Right lung (tissue), 5 donors: Measurements from ENCODE around the gene PCDHGA6. TPM values are rescaled to one million over a fixed set of nuclear protein-coding genes. Genes with fewer than 3 reads are reported as not detected.

ENCODE experiments used
- DNase-seq, 2 donors: peaks; one replicate each; pipeline ENCODE4 v3.0.0-alpha.2; 2013
- polyA plus RNA-seq, 5 donors: library from polyadenylated mRNA; unstranded; fragments of 120-200 nt; gene quantifications; one replicate each; pipeline versions ENCODE4 v1.2.1 to v1.2.3, GENCODE V29; 2013; ENCODE audit warnings: inconsistent platforms in 1 of 5, low replicate concordance in 1 of 5; ENCODE audit not compliant: insufficient read length in 5 of 5, insufficient read depth in 1 of 5

The PCDHGA6 gene
- polyA plus RNA-seq, 5 donors: 4.2 to 6.1 (median 4.6) TPM

- DNase-seq: peak; percentile 42 to 61
These were observed 43.9 kb downstream of the PCDHGA6 start, which contains the start of gene PCDHGB7 for GRCh38 chr5:141417494-141418172. TSS of gene PCDHGB7 (plus strand) at chr5:141417677. CDS start at chr5:141417860, 183 bp downstream.

GRCh38 chr5:141419074-141419880 lies 45.6 kb downstream of the PCDHGA6 start:
- DNase-seq: no peak

- DNase-seq: no peak
These were observed 47.3 kb downstream of the PCDHGA6 start, which contains the start of gene PCDHGA11 for GRCh38 chr5:141420855-141421488. TSS of gene PCDHGA11 (plus strand) at chr5:141421051. CDS start at chr5:141421228, 177 bp downstream.

GRCh38 chr5:141421489-141421855 lies 47.8 kb downstream of the PCDHGA6 start:
- no peak for DNase-seq

- DNase-seq: no peak
These were observed 49.1 kb downstream of the PCDHGA6 start for GRCh38 chr5:141422742-141423291.

- DNase-seq: no peak
These were observed 54.2 kb downstream of the PCDHGA6 start for GRCh38 chr5:141427783-141428426.

Other genes starting within 250 kb of the PCDHGA6 start
- gene PCDHB5, start 238.7 kb upstream of the PCDHGA6 start, polyA plus RNA-seq: 10 to 100 TPM in 3 of 5 donors, 1 to 10 TPM in 2; 9.1 to 15.4 (median 10.6) TPM
- gene PCDHB6, start 223.8 kb upstream of the PCDHGA6 start, polyA plus RNA-seq: 1 to 10 TPM; 2.5 to 3.7 (median 3.0) TPM
- gene PCDHB7, start 201.2 kb upstream of the PCDHGA6 start, polyA plus RNA-seq: 1 to 10 TPM; 3.9 to 6.0 (median 4.7) TPM
- 1 to 10 TPM; 1.1 to 2.5 (median 2.2) TPM for gene PCDHB8, start 196.1 kb upstream of the PCDHGA6 start, polyA plus RNA-seq
- gene PCDHB16, start 191.5 kb upstream of the PCDHGA6 start, polyA plus RNA-seq: 1 to 10 TPM; 4.7 to 6.6 (median 4.9) TPM
- gene PCDHB9, start 186.7 kb upstream of the PCDHGA6 start, polyA plus RNA-seq: 1 to 10 TPM; 3.1 to 5.6 (median 4.0) TPM
- gene PCDHB10, start 181.5 kb upstream of the PCDHGA6 start, polyA plus RNA-seq: 1 to 10 TPM; 5.0 to 7.5 (median 6.9) TPM
- 1 to 10 TPM; 1.7 to 4.5 (median 3.3) TPM for gene PCDHB11, start 174.3 kb upstream of the PCDHGA6 start, polyA plus RNA-seq
- 1 to 10 TPM; 4.3 to 6.6 (median 5.4) TPM for gene PCDHB12, start 165.2 kb upstream of the PCDHGA6 start, polyA plus RNA-seq
- 1 to 10 TPM; 3.9 to 6.0 (median 5.0) TPM for gene PCDHB13, start 160.0 kb upstream of the PCDHGA6 start, polyA plus RNA-seq
- 10 to 100 TPM in 1 of 5 donors, 1 to 10 TPM in 4; 9.1 to 10.3 (median 9.3) TPM for gene PCDHB14, start 150.5 kb upstream of the PCDHGA6 start, polyA plus RNA-seq
- gene PCDHB15, start 128.5 kb upstream of the PCDHGA6 start, polyA plus RNA-seq: 10 to 100 TPM in 3 of 5 donors, 1 to 10 TPM in 2; 9.4 to 13.2 (median 10.2) TPM
- gene SLC25A2, start 69.8 kb upstream of the PCDHGA6 start, polyA plus RNA-seq: under 1 TPM; 0.08 to 0.26 (median 0.17) TPM
- gene TAF7, start 53.1 kb upstream of the PCDHGA6 start, polyA plus RNA-seq: 100 to 1,000 TPM; 124 to 151 (median 140) TPM
- gene PCDHGA1, start 43.4 kb upstream of the PCDHGA6 start, polyA plus RNA-seq: 1 to 10 TPM in 1 of 5 donors, under 1 TPM in 4; 0.50 to 1.0 (median 0.72) TPM
- gene PCDHGA2, start 35.1 kb upstream of the PCDHGA6 start, polyA plus RNA-seq: 1 to 10 TPM; 3.0 to 7.3 (median 4.2) TPM
- 1 to 10 TPM; 2.0 to 3.9 (median 2.8) TPM for gene PCDHGA3, start 30.1 kb upstream of the PCDHGA6 start, polyA plus RNA-seq
- gene PCDHGB1, start 23.8 kb upstream of the PCDHGA6 start, polyA plus RNA-seq: 1 to 10 TPM; 1.2 to 1.7 (median 1.7) TPM
- gene PCDHGA4, start 18.9 kb upstream of the PCDHGA6 start, polyA plus RNA-seq: 1 to 10 TPM; 1.9 to 3.3 (median 2.4) TPM
- gene PCDHGB2, start 13.9 kb upstream of the PCDHGA6 start, polyA plus RNA-seq: 1 to 10 TPM; 4.0 to 6.0 (median 4.3) TPM
- gene PCDHGA5, start 9.7 kb upstream of the PCDHGA6 start, polyA plus RNA-seq: 1 to 10 TPM; 2.7 to 4.5 (median 3.7) TPM
- gene PCDHGB3, start 3.6 kb upstream of the PCDHGA6 start, polyA plus RNA-seq: 1 to 10 TPM; 2.0 to 3.0 (median 2.5) TPM
- 1 to 10 TPM; 1.7 to 2.1 (median 1.9) TPM for gene PCDHGA7, start 8.9 kb downstream of the PCDHGA6 start, polyA plus RNA-seq
- 1 to 10 TPM; 3.1 to 5.0 (median 4.2) TPM for gene PCDHGB4, start 13.8 kb downstream of the PCDHGA6 start, polyA plus RNA-seq
- 1 to 10 TPM in 1 of 5 donors, under 1 TPM in 4; 0.50 to 1.1 (median 0.74) TPM for gene PCDHGA8, start 18.7 kb downstream of the PCDHGA6 start, polyA plus RNA-seq
- gene PCDHGB5, start 24.1 kb downstream of the PCDHGA6 start, polyA plus RNA-seq: 1 to 10 TPM; 6.8 to 8.5 (median 7.7) TPM
- 1 to 10 TPM; 4.4 to 8.3 (median 5.7) TPM for gene PCDHGA9, start 28.9 kb downstream of the PCDHGA6 start, polyA plus RNA-seq
- gene PCDHGB6, start 34.1 kb downstream of the PCDHGA6 start, polyA plus RNA-seq: 1 to 10 TPM; 6.4 to 9.3 (median 7.8) TPM
- gene PCDHGA10, start 39.1 kb downstream of the PCDHGA6 start, polyA plus RNA-seq: 1 to 10 TPM; 4.2 to 5.4 (median 4.5) TPM
- gene PCDHGB7, start 43.8 kb downstream of the PCDHGA6 start, polyA plus RNA-seq: 10 to 100 TPM; 13.1 to 15.2 (median 13.9) TPM
- gene PCDHGA11, start 47.2 kb downstream of the PCDHGA6 start, polyA plus RNA-seq: 1 to 10 TPM; 2.7 to 4.4 (median 3.2) TPM
- gene PCDHGA12, start 56.6 kb downstream of the PCDHGA6 start, polyA plus RNA-seq: 1 to 10 TPM; 2.3 to 4.3 (median 3.4) TPM
- gene PCDHGC3, start 102.1 kb downstream of the PCDHGA6 start, polyA plus RNA-seq: 100 to 1,000 TPM; 102 to 151 (median 113) TPM
- gene PCDHGC4, start 111.1 kb downstream of the PCDHGA6 start, polyA plus RNA-seq: 1 to 10 TPM; 1.5 to 2.7 (median 1.7) TPM
- 1 to 10 TPM in 2 of 5 donors, under 1 TPM in 3; 0.76 to 1.2 (median 0.85) TPM for gene PCDHGC5, start 115.2 kb downstream of the PCDHGA6 start, polyA plus RNA-seq
- 10 to 100 TPM; 43.3 to 54.3 (median 47.7) TPM for gene DIAPH1, start 245.1 kb downstream of the PCDHGA6 start, polyA plus RNA-seq